ENCODE data around the gene ARHGEF17. TPM values are rescaled to one million over a fixed set of nuclear protein-coding genes. Genes with fewer than 3 reads are reported as not detected.

Gene ARHGEF17
- total and polyA plus RNA-seq, 2 of the 13 experiments (the other 11 are each of a cell fraction or from before 2014, with no cell fraction given): 10.7 to 28.8 TPM

GRCh38 chr11:73308961-73309919 is 1.2 kb downstream of the ARHGEF17 start (continued):
- TF ChIP-seq ZNF720 (CRISPR knock-in tag; IDR thresholded peaks at IDR 0.05) (no peak), ZNF282 (IDR thresholded peaks at IDR 0.05; ENCODE audit: partially characterized antibody) (no peak), SRSF9 (IDR thresholded peaks at IDR 0.05; ENCODE audit: borderline replicate concordance, insufficient read depth, low read depth, low read length, poor library complexity, severe bottlenecking) (no peak), NR2F2 (IDR thresholded peaks at IDR 0.05; ENCODE audit: borderline replicate concordance, low read depth) (0 out of 2 replicates have a peak, but pooled peaks have one; percentile 4), POLR2G (IDR thresholded peaks at IDR 0.05; ENCODE audit: low read depth, low read length) (peak; percentile 47; the same call in 1 of the 2 replicates), ZNF468 (CRISPR knock-in tag; IDR thresholded peaks at IDR 0.05) (no peak), NFIC (IDR thresholded peaks at IDR 0.05; ENCODE audit: low read length) (no peak), ETS1 (CRISPR knock-in tag; IDR thresholded peaks at IDR 0.05) (no peak), YEATS4 (CRISPR knock-in tag; IDR thresholded peaks at IDR 0.05; ENCODE audit: borderline replicate concordance) (no peak), GPN1 (CRISPR knock-in tag; IDR thresholded peaks at IDR 0.05; ENCODE audit: borderline replicate concordance) (no peak), MYC (CRISPR knock-in tag; IDR thresholded peaks at IDR 0.05; ENCODE audit: borderline replicate concordance) (peak; percentile 81), ZNF816 (CRISPR knock-in tag; IDR thresholded peaks at IDR 0.05; ENCODE audit: borderline replicate concordance) (peak; percentile 53; the same call in 1 of the 2 replicates), NFE2L1 (CRISPR knock-in tag; IDR thresholded peaks at IDR 0.05; ENCODE audit: borderline replicate concordance) (no peak), MAZ (IDR thresholded peaks at IDR 0.05; ENCODE audit: borderline replicate concordance, low read depth, low read length) (peak; percentile 43; the same call in 1 of the 2 replicates), MAZ (CRISPR knock-in tag; IDR thresholded peaks at IDR 0.05; ENCODE audit: low read depth) (peak; percentile 39; the same call in 1 of the 2 replicates), ELF3 (CRISPR knock-in tag; IDR thresholded peaks at IDR 0.05) (peak; percentile 87), HNRNPK (IDR thresholded peaks at IDR 0.05; ENCODE audit: low read depth, low read length, poor library complexity, severe bottlenecking) (peak; percentile 36), SOX6 (IDR thresholded peaks at IDR 0.05) (no peak), SOX6 (CRISPR knock-in tag; IDR thresholded peaks at IDR 0.05) (peak; percentile 37)
- TF ChIP-seq, protein P1, sequence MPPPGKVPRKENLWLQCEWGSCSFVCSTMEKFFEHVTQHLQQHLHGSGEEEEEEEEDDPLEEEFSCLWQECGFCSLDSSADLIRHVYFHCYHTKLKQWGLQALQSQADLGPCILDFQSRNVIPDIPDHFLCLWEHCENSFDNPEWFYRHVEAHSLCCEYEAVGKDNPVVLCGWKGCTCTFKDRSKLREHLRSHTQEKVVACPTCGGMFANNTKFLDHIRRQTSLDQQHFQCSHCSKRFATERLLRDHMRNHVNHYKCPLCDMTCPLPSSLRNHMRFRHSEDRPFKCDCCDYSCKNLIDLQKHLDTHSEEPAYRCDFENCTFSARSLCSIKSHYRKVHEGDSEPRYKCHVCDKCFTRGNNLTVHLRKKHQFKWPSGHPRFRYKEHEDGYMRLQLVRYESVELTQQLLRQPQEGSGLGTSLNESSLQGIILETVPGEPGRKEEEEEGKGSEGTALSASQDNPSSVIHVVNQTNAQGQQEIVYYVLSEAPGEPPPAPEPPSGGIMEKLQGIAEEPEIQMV (CRISPR knock-in tag; IDR thresholded peaks at IDR 0.05; ENCODE audit: low read depth): no peak
- TF ChIP-seq, protein P2, sequence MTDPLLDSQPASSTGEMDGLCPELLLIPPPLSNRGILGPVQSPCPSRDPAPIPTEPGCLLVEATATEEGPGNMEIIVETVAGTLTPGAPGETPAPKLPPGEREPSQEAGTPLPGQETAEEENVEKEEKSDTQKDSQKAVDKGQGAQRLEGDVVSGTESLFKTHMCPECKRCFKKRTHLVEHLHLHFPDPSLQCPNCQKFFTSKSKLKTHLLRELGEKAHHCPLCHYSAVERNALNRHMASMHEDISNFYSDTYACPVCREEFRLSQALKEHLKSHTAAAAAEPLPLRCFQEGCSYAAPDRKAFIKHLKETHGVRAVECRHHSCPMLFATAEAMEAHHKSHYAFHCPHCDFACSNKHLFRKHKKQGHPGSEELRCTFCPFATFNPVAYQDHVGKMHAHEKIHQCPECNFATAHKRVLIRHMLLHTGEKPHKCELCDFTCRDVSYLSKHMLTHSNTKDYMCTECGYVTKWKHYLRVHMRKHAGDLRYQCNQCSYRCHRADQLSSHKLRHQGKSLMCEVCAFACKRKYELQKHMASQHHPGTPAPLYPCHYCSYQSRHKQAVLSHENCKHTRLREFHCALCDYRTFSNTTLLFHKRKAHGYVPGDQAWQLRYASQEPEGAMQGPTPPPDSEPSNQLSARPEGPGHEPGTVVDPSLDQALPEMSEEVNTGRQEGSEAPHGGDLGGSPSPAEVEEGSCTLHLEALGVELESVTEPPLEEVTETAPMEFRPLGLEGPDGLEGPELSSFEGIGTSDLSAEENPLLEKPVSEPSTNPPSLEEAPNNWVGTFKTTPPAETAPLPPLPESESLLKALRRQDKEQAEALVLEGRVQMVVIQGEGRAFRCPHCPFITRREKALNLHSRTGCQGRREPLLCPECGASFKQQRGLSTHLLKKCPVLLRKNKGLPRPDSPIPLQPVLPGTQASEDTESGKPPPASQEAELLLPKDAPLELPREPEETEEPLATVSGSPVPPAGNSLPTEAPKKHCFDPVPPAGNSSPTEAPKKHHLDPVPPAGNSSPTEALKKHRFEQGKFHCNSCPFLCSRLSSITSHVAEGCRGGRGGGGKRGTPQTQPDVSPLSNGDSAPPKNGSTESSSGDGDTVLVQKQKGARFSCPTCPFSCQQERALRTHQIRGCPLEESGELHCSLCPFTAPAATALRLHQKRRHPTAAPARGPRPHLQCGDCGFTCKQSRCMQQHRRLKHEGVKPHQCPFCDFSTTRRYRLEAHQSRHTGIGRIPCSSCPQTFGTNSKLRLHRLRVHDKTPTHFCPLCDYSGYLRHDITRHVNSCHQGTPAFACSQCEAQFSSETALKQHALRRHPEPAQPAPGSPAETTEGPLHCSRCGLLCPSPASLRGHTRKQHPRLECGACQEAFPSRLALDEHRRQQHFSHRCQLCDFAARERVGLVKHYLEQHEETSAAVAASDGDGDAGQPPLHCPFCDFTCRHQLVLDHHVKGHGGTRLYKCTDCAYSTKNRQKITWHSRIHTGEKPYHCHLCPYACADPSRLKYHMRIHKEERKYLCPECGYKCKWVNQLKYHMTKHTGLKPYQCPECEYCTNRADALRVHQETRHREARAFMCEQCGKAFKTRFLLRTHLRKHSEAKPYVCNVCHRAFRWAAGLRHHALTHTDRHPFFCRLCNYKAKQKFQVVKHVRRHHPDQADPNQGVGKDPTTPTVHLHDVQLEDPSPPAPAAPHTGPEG (CRISPR knock-in tag; IDR thresholded peaks at IDR 0.05): no peak; the same call in 1 of the 2 replicates

All from HepG2 (cell line).